ENCODE data around the gene SNX3.
"Not testable (repeated sequence)": the region's sequence is repeated elsewhere in the genome, so short reads cannot be mapped to it uniquely, and the experiment has no call there.

The SNX3 gene

DNA sequence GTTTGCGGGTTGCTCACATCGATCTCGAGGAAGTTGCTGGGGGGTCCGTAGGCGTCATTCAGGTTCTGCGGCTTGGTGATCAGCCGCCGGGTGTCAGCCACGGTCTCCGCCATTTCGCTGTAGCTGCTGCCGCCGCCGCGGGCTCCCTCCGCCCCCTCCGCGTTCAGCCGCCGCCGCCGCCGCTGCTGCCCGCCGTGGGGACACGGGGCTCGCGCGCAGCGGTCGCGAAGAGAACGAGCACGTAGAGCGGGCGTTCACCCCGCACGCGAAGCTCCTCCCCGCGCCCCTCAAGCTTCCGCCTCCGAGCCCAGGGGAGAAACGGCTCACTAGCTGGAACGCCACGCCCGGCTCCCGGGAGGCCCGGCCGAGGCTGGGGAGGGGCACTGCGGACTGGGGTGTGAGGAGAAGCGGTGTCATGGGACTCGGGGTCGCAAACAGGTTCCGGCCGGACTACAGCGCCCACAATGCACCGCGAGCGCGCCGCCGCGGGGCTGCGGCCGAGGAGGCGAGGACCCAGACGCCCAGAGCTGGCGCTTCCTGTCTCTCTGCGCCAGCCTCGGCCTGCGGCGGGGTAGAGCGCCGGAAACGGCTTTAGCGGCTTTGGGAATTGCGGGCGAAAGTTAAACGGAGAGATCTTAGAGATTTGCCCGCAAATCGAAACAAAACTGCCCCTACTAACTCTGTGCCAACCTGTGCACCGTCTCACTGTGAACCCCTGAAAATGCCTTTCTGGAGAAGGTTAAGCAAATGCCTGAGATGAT, at the start of gene SNX3:
Gene SNX3 (minus strand): TSS at position 232 of the 761 bp plus-strand sequence. CDS start 119 bp downstream, at position 113.
- peak; percentile 98 for DNase-seq

DNA sequence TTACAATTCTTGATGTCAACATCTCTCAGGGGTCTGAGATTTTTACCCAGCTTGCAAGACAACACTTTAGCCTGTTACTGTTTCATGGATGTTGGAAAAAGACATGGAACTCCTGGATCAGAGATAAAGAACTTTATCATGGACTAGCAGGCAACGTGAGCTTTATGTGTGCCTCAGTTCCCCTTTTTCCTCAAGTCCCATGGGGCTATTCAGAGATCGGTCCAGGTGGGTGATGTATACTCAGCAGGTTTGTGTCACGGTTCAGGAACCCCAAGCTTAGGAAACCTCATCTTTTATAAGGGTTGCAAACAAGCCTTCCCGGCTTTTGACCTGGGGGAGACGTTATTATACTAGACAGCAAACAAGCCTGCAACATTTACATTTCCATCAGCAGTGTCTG, 49.0 kb upstream of the SNX3 start:
- DNase-seq, result no peak

DNA sequence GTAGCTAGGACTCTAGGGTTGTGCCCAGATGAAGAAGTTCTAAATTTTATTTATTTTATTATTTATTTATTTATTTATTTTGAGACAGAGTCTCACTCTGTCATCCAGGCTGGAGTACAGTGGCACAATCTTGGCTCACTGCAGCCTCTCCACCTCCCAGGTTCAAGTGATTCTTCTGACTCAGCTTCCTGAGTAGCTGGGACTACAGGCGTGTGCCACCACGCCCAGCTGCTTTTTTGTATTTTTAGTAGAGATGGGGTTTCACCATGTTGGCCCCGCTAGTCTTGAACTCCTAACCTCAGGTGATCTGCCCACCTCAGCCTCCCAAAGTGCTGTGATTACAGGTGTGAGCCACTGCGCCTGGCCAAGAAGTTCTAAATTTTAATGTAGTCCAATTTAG, 47.8 kb upstream of the SNX3 start:
- not testable (repeated sequence) for DNase-seq

DNA sequence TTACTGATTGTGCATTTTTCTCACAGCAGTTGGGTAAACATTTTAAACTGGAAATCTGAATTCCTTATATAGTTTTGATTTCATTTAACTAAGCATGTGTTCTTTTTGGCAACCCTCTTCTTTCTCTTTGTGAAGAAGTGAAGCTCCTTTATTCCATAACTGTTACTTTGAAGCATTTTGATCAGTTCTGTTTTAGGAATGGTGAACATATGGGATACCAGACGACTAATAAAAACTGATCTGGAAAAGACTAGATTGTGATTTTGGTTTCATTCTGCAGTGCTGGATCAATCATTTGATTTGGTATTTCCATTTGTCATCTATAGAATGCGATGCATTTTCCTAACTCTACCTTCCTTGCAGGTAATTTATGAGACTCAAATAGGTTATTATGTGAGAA, 43.8 kb upstream of the SNX3 start:
- DNase-seq, result no peak

DNA sequence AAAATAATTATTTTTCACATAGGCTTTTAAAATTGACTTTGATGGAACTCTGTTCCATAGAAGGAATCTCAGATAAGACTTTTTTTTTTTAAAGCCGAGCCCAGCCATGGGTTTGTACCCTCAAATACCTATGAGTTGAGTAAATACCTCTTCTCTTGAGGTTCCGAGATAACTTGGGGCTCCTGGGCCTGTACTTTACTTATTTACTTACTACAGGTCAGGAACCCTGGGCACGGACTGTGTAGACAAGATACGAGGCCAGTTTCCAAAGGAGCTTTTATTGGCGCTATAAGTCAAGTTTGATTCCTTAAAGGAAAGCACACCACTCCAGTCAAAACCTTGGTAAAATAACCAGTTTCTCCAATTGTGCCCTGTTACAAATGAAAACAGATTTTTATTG, 41.5 kb upstream of the SNX3 start:
- DNase-seq, result no peak

DNA sequence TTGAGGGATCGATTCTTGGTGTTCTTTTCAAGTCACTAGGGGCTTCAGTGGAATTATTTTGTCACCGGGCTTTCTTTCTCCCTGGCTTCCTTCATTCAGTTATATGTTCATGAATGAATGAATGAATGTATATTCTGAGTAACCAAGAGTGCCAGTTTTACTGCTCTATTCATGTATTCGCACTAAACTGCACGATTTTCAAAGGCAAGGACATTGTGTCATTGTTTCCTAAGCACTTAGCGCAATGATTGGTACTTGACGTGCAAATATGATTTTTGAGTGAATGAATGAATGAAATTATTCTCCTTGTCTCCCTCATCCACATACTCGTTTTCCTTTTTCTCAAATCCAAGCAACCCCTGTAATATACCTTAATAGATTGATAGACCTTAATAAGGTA, 34.8 kb upstream of the SNX3 start:
- DNase-seq, result no peak

DNA sequence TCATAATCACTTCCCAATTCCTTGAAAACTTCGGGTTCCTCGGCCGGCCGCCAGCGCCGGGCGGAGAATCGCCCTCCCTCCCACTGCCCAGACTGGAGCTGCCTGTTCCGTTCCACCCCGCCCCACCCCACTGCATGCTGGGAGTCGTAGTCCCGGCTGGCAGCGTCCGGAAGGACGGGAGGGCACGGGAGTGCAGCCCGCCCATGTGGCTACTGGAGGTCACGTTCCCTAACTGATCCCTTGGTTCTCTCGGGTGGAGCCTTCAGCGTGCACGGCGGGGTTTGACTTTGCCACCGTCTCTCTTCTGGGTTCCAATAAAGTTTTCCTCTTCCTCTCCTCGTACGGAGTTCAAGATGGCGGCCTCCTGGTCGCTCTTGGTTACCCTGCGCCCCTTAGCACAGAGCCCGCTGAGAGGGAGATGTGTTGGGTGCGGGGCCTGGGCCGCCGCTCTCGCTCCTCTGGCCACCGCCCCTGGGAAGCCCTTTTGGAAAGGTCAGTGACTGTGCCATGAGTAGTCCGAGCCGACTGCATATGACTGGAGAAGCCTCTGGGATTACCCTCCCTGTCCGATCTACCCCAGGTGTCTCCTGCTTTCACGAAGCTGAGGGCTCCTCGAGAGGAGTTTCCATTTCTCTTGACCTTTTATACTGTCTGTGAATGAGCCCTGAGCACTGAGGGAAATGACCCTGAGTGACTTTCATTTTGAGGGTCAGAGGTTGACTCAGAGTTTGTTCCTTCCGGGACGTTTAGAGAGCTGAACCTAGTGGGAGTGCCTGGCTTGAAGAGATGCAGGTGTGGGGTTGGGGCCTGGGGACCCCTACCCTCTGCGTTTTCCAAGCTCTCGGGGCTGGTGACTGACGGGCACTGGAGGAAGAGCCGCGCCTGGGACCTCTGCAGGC, 34.1 kb upstream of the SNX3 start, which contains the start of gene AFG1L:
Gene AFG1L (plus strand): TSS at position 328 of the 899 bp plus-strand sequence. CDS start 26 bp downstream, at position 354.
- peak; percentile 90 for DNase-seq

DNA sequence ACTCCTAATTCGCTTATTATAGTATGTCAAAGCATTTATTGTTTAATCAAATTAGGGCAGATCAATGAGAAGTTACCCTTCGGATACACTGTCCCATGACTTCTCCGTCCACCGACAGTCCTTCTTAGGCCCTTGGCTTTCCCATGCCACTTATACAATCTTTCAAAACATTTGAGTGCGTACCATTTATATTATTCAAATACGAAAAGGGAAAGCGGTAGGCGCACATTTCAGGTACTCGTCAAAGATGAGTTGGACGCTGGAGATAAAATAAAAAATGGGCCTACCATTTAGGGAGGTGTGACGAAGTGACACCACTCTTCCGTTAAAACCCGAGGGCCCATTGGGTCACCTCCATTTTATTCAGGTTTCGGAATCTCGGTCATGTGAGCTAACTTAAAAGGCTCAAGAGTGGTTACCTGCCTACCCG, 33.5 kb upstream of the SNX3 start:
- DNase-seq, result no peak

DNA sequence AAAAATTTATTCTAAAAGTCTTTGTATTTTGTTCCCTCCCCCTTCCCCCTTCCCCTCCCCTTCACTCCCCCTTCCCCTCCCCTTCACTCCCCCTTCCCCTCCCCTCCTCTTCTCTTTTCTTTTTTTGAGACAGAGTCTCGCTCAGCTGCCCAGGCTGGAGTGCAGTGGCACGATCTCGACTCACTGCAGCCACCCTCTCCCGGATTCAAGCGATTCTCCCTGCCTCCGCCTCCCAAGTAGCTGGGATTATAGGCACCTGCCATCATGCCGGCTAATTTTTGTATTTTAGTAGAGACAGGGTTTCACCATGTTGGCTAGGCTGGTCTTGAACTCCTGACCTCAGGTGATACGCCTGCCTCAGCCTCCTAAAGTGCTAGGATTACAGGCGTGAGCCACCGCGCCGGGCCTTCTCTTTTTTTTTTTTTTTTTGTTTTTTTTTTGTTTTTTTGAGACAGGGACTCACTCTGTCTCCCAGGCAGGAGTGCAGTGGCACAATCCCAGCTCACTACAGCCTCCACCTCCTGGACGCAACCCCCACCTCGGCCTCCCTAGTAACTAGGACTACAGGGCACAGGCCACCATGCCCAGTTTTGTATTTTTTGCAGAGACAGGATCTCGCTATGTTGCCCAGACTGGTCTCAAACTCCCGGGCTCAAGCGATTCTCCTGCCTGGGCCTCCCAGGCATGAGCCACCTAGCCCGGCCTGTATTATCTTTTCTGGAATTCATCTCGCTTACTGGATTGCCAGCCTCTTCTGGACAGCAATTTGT, 32.9 kb upstream of the SNX3 start:
- DNase-seq, result peak; percentile 44

DNA sequence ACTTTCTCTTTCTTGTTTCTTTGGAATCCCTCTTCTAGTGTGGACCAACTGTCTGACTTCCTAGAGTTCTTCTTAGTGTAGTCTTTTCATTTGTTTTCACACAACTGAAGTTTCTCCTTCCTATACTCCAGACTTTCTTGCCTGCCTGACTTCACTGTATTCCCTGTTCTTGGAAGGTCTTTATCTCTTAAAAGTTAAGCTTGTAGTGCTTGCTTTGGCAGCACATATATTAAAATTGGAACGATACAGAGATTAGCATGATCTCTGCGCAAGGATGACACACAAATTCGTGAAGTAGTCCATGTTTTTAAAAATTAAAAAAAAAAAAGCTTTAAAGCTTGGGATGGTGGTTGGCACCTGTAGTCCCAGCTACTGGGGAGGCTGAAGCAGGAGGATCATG, 31.7 kb upstream of the SNX3 start:
- DNase-seq, result not testable (repeated sequence)

DNA sequence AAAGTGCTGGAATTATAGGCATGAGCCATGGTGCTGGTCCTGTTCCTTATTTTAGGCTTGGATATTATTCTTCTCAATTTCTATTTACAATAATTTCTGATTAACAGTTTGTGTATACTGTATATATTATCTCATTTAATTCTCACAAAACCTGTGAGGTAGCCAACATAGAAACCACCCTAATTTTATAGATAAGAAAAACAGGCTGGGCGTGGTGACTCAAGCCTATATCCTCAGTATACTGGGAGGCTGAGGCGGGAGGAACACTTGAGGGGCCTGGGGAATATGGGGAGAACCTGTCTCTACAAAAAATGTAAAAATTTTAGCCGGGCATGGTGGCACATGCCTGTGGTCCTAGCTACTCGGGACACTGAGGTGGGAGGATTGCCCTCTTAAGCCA, 30.3 kb upstream of the SNX3 start:
- DNase-seq, result no peak

DNA sequence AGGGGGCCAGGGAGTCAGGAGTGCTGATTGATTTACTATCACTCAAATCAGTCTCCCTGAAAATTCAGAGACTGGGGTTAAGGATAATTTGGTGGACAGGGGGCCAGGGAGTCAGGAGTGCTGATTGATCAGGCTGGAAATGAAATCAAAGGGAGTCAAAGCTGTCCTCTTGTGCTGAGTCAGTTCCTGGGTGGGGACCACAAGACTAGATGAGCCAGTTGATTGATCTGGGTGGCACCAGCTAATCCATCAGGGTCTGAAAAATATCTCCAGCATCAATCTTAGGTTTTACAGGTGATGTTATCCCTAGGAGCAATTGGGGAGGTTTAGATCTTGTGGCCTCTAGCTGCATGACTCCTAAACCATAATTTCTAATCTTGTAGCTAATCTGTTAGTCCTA, 27.9 kb upstream of the SNX3 start:
- DNase-seq, result no peak

DNA sequence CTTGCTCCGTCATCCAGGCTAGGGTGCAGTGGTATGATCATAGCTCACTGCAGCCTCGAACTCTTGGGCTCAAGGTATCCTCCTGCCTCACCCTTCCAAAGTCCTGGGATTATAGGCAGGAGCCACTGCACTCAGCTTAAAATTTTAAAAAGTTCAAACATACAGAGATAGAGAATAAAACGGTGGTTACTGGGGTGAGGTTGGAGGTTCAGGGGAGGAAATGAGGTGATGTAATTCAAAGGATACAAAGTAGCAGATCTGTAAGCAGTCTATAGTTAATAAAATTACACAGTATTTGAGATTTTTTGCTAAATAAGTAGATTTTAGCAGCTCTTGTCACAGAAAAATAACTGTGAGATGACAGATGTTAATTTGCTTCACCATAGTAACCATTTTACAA, 26.5 kb upstream of the SNX3 start:
- DNase-seq, result no peak

DNA sequence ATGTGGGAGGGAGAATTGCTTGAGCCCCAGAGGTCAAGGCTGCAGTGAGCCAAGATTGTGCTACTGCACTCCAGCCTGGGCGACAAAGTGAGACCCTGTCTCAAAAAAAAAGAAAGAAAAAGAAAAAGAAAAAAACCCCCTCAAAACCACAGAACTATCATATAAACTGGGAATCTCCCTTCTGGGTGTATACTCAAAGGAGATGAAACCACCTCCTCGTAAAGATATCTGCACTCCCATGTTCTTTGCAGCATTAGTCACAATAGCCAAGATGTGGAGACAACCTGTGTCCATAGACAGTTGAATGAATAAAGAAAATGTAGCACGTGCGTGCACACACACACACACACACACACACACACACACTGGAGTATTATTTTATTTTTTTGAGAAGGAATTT, 25.5 kb upstream of the SNX3 start:
- no peak for DNase-seq

DNA sequence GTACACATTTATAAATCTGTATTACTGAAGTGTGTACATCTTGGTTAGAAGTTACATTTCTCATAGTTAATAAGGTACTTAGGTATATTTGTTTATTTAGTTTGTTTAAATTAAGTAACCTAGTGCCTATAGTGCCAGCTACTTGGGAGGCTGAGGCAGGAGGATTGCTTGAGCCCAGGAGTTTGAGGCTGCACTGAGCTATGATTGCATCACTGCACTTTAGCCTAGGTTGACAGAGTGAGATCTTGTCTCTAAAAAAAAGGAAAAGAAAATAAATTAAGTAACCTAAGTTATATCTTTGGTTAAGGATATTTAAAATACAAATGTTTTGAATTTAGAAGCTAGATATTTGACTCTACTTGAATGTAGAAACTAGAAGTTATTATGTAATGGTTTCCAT, 24.5 kb upstream of the SNX3 start:
- no peak for DNase-seq

DNA sequence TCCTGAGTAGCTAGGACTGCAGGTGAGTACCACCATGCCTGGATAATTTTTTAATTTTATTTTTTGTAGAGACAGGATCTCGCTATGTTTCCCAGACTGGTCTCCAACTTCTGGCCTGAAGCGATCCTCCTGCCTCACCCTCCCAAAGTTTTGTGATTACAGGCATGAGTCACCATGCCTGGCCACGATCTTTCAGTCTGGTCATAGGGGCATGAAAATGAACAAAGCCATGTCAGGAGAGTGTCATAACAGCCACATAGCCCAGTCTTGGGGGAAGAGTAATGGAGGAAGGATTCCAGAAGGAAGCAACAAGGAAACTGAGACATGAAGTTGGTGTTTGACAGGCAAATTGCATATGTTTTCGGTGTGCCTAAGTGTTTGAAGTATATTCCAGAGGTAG, 17.0 kb upstream of the SNX3 start:
- DNase-seq, result no peak

DNA sequence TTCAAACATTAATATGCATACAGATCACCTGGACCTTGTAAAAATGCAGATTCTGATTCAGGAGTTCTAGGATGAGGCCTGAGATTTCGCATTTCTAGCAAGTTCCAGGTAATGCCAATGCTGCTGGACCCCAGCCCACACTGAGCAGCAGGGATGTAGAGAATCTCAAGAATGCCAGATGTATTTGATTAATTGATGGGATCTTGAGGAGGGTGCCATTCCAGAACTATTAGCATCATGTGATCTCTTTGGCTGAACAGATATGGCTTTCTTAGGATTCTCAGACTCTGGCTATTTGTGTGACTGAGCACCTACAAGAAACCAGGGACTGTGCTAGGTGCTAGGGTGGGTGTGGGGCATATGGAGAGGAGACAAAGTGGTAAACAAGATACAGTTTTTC, 16.5 kb upstream of the SNX3 start:
- no peak for DNase-seq

DNA sequence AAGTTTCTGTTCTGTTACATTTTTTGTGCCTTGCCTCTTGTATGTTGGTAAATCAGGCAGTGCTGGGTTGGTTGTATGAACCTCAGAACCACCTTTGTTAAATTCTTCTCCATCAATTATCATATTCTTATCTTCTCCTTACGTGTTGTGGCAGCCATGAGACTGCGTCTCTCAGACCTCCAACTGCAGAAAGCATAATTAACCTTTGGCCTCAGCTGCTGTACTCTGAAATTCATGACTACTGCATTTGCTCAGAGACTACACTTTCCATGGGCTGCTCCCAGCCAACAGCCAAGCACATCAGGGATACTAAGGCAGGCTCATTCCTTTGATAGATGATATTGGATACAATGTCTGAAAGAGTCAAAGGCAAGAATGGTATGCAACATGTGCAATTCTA, 15.1 kb upstream of the SNX3 start:
- DNase-seq, result no peak

DNA sequence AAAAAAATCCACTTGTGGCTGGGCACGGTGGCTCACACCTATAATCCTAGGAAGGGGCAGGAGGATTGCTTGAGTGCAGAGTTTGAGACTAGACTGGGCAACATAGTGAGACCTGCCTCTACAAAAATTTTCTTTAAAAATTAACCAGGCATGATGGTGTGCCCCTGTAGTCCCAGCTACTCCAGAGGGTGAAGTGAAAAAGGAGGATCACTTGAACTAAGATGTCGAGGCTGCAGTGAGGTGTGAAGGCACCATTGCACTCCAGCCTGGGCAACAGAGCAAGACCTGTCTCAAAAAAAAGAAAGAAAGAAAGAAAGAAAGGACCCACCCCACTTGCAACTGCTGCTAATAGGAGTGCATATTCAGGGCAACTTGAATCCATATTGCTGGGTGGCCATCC, 13.7 kb upstream of the SNX3 start:
- DNase-seq, result no peak

DNA sequence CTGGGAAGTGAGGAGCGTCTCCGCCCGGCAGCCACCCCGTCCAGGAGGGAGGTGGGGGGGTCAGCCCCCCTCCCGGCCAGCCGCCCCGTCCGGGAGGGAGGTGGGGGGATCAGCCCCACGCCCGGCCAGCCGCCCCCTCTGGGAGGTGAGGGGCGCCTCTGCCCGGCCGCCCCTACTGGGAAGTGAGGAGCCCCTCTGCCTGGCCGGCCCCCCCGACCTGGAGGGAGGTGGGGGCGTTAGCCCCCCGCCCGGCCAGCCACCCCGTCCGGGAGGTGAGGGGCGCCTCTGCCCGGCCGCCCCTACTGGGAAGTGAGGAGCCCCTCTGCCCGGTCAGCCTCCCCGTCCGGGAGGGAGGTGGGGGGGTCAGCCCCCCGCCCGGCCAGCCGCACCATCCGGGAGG, 9.1 kb upstream of the SNX3 start:
- not testable (repeated sequence) for DNase-seq

DNA sequence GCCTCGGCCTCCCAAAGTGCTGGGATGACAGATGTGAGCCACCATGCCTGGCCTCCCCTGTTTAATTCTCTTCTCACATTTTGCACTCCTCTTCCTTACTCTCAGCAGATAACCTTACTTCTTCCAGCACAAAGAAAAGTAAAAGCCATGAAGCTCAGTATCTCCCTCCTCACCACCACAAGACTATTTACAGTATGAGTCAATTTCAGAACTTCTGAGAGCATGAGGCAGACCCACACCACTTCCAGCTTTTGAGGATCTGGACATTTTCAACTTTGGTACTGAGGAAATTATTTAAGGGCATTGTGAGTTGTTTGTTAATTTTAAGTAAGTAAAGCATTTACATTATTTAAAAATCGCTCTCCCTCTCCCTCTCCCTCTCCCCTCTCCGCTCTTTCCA, 8.0 kb upstream of the SNX3 start:
- no peak for DNase-seq

DNA sequence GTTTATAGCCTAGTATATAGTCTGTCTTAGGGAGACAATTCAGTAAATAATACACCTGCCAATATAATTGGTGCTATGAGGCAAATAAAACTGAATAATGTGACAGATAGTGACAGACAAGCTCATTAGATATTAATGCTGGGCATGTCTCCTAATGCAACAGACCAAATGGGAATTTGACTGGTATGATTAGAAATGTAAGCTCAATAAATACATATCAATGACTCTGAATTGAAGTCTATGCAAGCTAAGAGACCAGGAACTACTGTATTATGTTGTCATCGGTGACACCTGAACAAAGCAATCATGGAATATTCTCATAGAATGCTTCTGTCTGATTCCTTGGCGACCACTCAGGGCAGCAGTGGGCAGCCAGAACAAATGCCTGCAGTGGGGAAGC, 2.5 kb upstream of the SNX3 start:
- DNase-seq, result no peak

DNA sequence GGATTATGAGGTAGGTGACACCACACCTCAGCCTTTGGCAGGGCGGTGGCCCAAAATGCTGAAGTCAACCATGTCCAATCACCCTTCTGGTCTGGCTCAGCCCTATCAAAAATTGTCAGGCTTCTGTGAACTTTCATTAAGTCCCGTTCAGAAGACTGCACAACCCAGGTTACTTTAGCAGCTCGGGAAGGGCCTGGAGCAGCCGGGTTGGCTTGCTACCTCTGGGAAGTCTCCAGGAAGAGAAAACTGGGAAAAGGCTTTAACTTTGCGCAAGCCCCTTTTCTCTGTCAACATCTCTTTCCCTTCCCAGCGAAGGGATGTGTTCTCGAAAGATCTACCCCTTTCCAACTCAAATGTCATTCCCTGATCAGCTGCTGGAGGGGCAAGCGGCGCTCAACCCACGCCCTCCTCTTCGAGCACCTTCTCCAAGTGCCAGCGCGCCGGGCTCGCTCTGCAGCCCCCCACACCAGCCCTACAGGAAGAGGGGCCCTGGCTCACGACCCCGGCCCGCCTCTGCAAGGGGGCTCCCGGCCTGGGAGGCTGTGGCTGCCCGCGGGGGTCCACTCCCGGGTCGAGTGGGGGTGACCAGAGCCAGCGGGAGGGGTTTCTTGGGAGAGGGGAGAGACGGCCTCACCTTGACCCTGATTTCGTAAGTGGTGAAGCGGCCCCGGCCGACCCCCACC, 573 bp downstream of the SNX3 start:
- peak; percentile 60 for DNase-seq

All from NCI-H82 (cell line).